GM18505 (cell line): ENCODE data around the gene DSCAM.

Experiments used
- ATAC-seq: cut with Tn5 transposase; IDR thresholded peaks from one replicate; pipeline ENCODE4 v1.9.1; 2021; ENCODE audit not compliant: unreplicated experiment
- POLR2A ChIP-seq: IDR thresholded peaks from 4 replicates; pipeline ENCODE4 v1.6.1; 2011; ENCODE audit warnings: borderline replicate concordance; ENCODE audit not compliant: insufficient read depth, insufficient read length; ENCODE audit errors: extremely low read depth

DSCAM gene

GRCh38 chr21:40015818-40016217, 831.1 kb downstream of the DSCAM start:
- no peak for ATAC-seq
- TF ChIP-seq POLR2A: no peak

- ATAC-seq: no peak
- no peak for TF ChIP-seq POLR2A
These were observed 832.6 kb downstream of the DSCAM start for GRCh38 chr21:40014394-40014793.

GRCh38 chr21:40013001-40013735, 833.8 kb downstream of the DSCAM start:
- TF ChIP-seq POLR2A: no peak
- ATAC-seq: no peak

GRCh38 chr21:40011371-40011770, 835.6 kb downstream of the DSCAM start:
- TF ChIP-seq POLR2A: no peak
- no peak for ATAC-seq

- TF ChIP-seq POLR2A: no peak
- no peak for ATAC-seq
These were observed 844.0 kb downstream of the DSCAM start for GRCh38 chr21:40002978-40003377.

- no peak for TF ChIP-seq POLR2A
- no peak for ATAC-seq
These were observed 862.5 kb downstream of the DSCAM start for GRCh38 chr21:39984286-39984991.

- no peak for ATAC-seq
- TF ChIP-seq POLR2A: no peak
These were observed 866.6 kb downstream of the DSCAM start for GRCh38 chr21:39980241-39980820.

- ATAC-seq: no peak
- no peak for TF ChIP-seq POLR2A
These were observed 867.6 kb downstream of the DSCAM start for GRCh38 chr21:39979321-39979720.

- TF ChIP-seq POLR2A: no peak
- no peak for ATAC-seq
These were observed 870.2 kb downstream of the DSCAM start for GRCh38 chr21:39976800-39977199.

GRCh38 chr21:39972976-39973770, 873.8 kb downstream of the DSCAM start:
- no peak for TF ChIP-seq POLR2A
- ATAC-seq: no peak

- no peak for TF ChIP-seq POLR2A
- no peak for ATAC-seq
These were observed 874.5 kb downstream of the DSCAM start for GRCh38 chr21:39972471-39972870.

GRCh38 chr21:39971956-39972355, 875.0 kb downstream of the DSCAM start:
- no peak for TF ChIP-seq POLR2A

GRCh38 chr21:39969691-39970364, 877.1 kb downstream of the DSCAM start:
- TF ChIP-seq POLR2A: no peak
- ATAC-seq: no peak

More at GRCh38 chr21:39971956-39972355, 875.0 kb downstream of the DSCAM start:
- ATAC-seq: no peak
